K562 (cell line): Measurements from ENCODE around the gene GLMP. TPM values are rescaled to one million over a fixed set of nuclear protein-coding genes. Genes with fewer than 3 reads are reported as not detected.

ENCODE experiments used
- ATAC-seq: fragments of 200-7000 bp; cut with Tn5 transposase; 3 replicates; pipeline ENCODE4 v1.9.1; 2020; ENCODE audit warnings: moderate library complexity
- BruUV-seq: library from RNA; stranded (reverse); fragments of 400-500 nt; replicated peaks from 2 replicates; lab custom pipeline; 2021; lab: Mats Ljungman, UMichigan
- CTCF ChIA-PET: fragments of 300-600 bp; formaldehyde crosslinking; extraction: SDS; loops from one replicate; lab custom pipeline; 2021; ENCODE audit warnings: low intra/inter-chr PET ratio; lab: Yijun Ruan, JAX
- POLR2A ChIA-PET: fragments of 300-600, 350-650 bp; sonication (Branson Sonifier 250); formaldehyde crosslinking; extraction: SDS; loops from one replicate; lab custom pipeline; 2021; ENCODE audit warnings: antibody characterized with exemption, inconsistent platforms; lab: Yijun Ruan, JAX
- DNase-seq, 4 experiments: peaks; one replicate each; pipeline versions ENCODE4 v3.0.0 to v3.0.0-alpha.2; 2011 to 2018; ENCODE audit warnings: low spot score in 3 of 4, mixed read lengths in 3 of 4; ENCODE audit errors: extremely low read depth in 1 of 4
- FAIRE-seq: peaks from 2 replicates; lab custom pipeline; 2011; peaks lifted over from hg19 to GRCh38; lab: Jason Lieb, UNC
- H2AFZ ChIP-seq: 2 replicates; pipeline ENCODE4 v1.6.0; 2011; ENCODE audit warnings: low read depth, low read length, control low read depth, inconsistent platforms
- H3K27ac ChIP-seq: fragments of 200-600 bp; 3 replicates; pipeline ENCODE4 v1.8.0; 2011; ENCODE audit warnings: low read depth, mild to moderate bottlenecking, control low read depth, inconsistent platforms, low read length, moderate library complexity, mixed read lengths; ENCODE audit errors: extremely low read depth
- H3K27me3 ChIP-seq, 2 experiments: fragments of 300-600 bp in 1 of 2; 2 replicates in 1 of 2; 3 replicates in 1 of 2; pipeline versions ENCODE4 v1.6.0 to v1.8.0; 2011; ENCODE audit warnings: inconsistent platforms in 2 of 2, low read length in 2 of 2, mild to moderate bottlenecking in 1 of 2, mixed read lengths in 1 of 2, moderate library complexity in 1 of 2; ENCODE audit not compliant: control insufficient read depth in 2 of 2, insufficient read depth in 2 of 2
- H3K36me3 ChIP-seq: fragments of 300-600 bp; 3 replicates; pipeline ENCODE4 v1.8.0; 2011; ENCODE audit warnings: mild to moderate bottlenecking, low read length, inconsistent platforms; ENCODE audit not compliant: control insufficient read depth, insufficient read depth
- H3K4me1 ChIP-seq, 2 experiments: fragments of 200-600 bp in 1 of 2; replicated peaks in 1 of 2; 2 replicates in 1 of 2; 3 replicates in 1 of 2; pipeline versions ENCODE4 v1.5.1 to v1.8.0; 2011; ENCODE audit warnings: inconsistent platforms in 2 of 2, low read length in 2 of 2, mild to moderate bottlenecking in 1 of 2, mixed read lengths in 1 of 2, moderate library complexity in 1 of 2; ENCODE audit not compliant: control insufficient read depth in 2 of 2, insufficient read depth in 2 of 2
- H3K4me2 ChIP-seq: 2 replicates; pipeline ENCODE4 v1.6.1; 2011; ENCODE audit warnings: low read length, control low read depth, inconsistent platforms, mixed read lengths; ENCODE audit not compliant: insufficient read depth
- H3K4me3 ChIP-seq: fragments of 200-600 bp; sonication (generic), shearing (Covaris generic); 2 replicates; pipeline ENCODE4 v1.5.1; 2016; ENCODE audit warnings: control low read depth, inconsistent platforms
- H3K79me2 ChIP-seq: fragments of 200-600 bp; 3 replicates; pipeline ENCODE4 v1.8.0; 2011; ENCODE audit warnings: low read length, inconsistent platforms; ENCODE audit not compliant: control insufficient read depth, insufficient read depth
- H3K9ac ChIP-seq, 2 experiments: 2 replicates each; pipeline versions ENCODE4 v1.6.0 to v1.6.1; 2011; ENCODE audit warnings: low read depth in 2 of 2, low read length in 2 of 2, control low read depth in 1 of 2, inconsistent platforms in 1 of 2, mild to moderate bottlenecking in 1 of 2, mixed read lengths in 1 of 2; ENCODE audit not compliant: insufficient read depth in 1 of 2
- H3K9me1 ChIP-seq: one replicate; pipeline ENCODE4 v1.6.0; 2011; ENCODE audit warnings: inconsistent platforms, mild to moderate bottlenecking, low read length, moderate library complexity; ENCODE audit not compliant: control insufficient read depth, insufficient read depth
- H3K9me3 ChIP-seq: replicated peaks from 2 replicates; pipeline ENCODE4 v1.5.1; 2011; ENCODE audit warnings: low read depth, low read length, inconsistent platforms; ENCODE audit not compliant: control insufficient read depth, insufficient read depth
- H4K20me1 ChIP-seq: replicated peaks from 2 replicates; pipeline ENCODE4 v1.6.1; 2011; ENCODE audit warnings: low read length, inconsistent platforms, mixed read lengths; ENCODE audit not compliant: control insufficient read depth, insufficient read depth
- CBFA2T3 ChIP-seq: fragments of 450-650 bp; IDR thresholded peaks from 2 replicates; pipeline ENCODE4 v1.6.1; 2017
- CTBP1 ChIP-seq: fragments of 450-650 bp; IDR thresholded peaks from 2 replicates; pipeline ENCODE4 v1.6.1; 2016; ENCODE audit warnings: borderline replicate concordance
- ELF1 ChIP-seq: fragments of 200-800 bp; sonication (Bioruptor generic); IDR thresholded peaks from 2 replicates; pipeline ENCODE4 v1.6.1; 2016; ENCODE audit warnings: missing genetic modification characterization, missing compliant biosample characterization
- FOXP1 ChIP-seq: sonication (generic); formaldehyde crosslinking; IDR thresholded peaks from 2 replicates; pipeline ENCODE4 v1.8.0; 2022; ENCODE audit warnings: mild to moderate bottlenecking, missing genetic modification reagents
- POLR2A ChIP-seq: fragments of 450-650 bp; conservative IDR thresholded peaks from 2 replicates; pipeline ENCODE4 v1.6.1; 2016
- POLR2AphosphoS5 ChIP-seq: IDR thresholded peaks from 2 replicates; pipeline ENCODE4 v1.6.1; 2011; ENCODE audit warnings: mild to moderate bottlenecking, low read depth, low read length, moderate library complexity; ENCODE audit not compliant: control insufficient read depth, insufficient read depth
- POLR2G ChIP-seq: fragments of 200-400 bp; formaldehyde crosslinking; IDR thresholded peaks from 2 replicates; pipeline ENCODE4 v1.6.1; 2017; ENCODE audit warnings: low read depth, mild to moderate bottlenecking, antibody characterized with exemption, low read length, moderate library complexity
- TOE1 ChIP-seq, 2 experiments: fragments of 450-650 bp in 1 of 2; sonication (generic) in 1 of 2; formaldehyde crosslinking in 1 of 2; IDR thresholded peaks; 2 replicates each; pipeline versions ENCODE4 v1.7.1 to v1.8.0; 2016 to 2022; ENCODE audit warnings: borderline replicate concordance in 2 of 2, mild to moderate bottlenecking in 2 of 2, antibody characterized with exemption in 1 of 2, inconsistent platforms in 1 of 2, low read depth in 1 of 2, missing genetic modification reagents in 1 of 2, moderate library complexity in 1 of 2
- ZBTB33 ChIP-seq: sonication (generic); formaldehyde crosslinking; IDR thresholded peaks from 2 replicates; pipeline ENCODE4 v1.8.1; 2023; ENCODE audit warnings: mild to moderate bottlenecking, missing genetic modification reagents
- ZNF41 ChIP-seq: fragments of 250-450 bp; sonication (Bioruptor Pico); conservative IDR thresholded peaks from 2 replicates; pipeline ENCODE4 v1.4.0; 2020; ENCODE audit warnings: mild to moderate bottlenecking
- WGBS: fragments of 100-300 bp; shearing (Covaris generic); methylation state at CpG from one replicate; pipeline ENCODE4 v1.1.6; 2016; ENCODE audit warnings: low coverage, mixed read lengths; ENCODE audit not compliant: insufficient coverage; ENCODE audit errors: missing lambda C conversion rate; 5-methylcytosine and 5-hydroxymethylcytosine counted together
- in situ Hi-C: fragments of 300-500 bp; cut with MboI; formaldehyde crosslinking; loops from 4 replicates; pipeline ENCODE4 v1.15.0; 2018; ENCODE audit warnings: inconsistent platforms, mixed read lengths
- intact Hi-C: fragments of 100-400 bp; cut with micrococcal nuclease; formaldehyde crosslinking; loops from 2 replicates; pipeline ENCODE4 v1.14.2; 2022
- polyA plus RNA-seq, 8 experiments: library from polyadenylated mRNA; depleted of rRNA in 4 of 8; stranded (reverse) in 5 of 8; unstranded in 3 of 8; fragments of >200 nt; fragmentation: Nextera tagmentation in 2 of 8; fragmentation: Illumina TruSeq in 1 of 8; extraction: Ambion mirVana in 2 of 8; extraction: Trizol in 1 of 8; gene quantifications; 2 replicates each; pipeline versions ENCODE4 v1.2.1 to v1.2.3, GENCODE V29; 2011 to 2014; ENCODE audit warnings: inconsistent platforms in 1 of 8, missing spikeins in 1 of 8
- total RNA-seq, 7 experiments: library from RNA; depleted of rRNA in 6 of 7; stranded (reverse); fragments of >200 nt in 6 of 7; fragmentation: Illumina TruSeq in 2 of 7; extraction: Trizol in 2 of 7; gene quantifications; 2 replicates each; pipeline versions ENCODE4 v1.2.1 to v1.2.3, GENCODE V29; 2011 to 2021; ENCODE audit warnings: low replicate concordance in 1 of 7
- TF ChIP-seq, protein P1 (sequence below): fragments of 250-450 bp; sonication (Bioruptor Pico); IDR thresholded peaks from 2 replicates; pipeline ENCODE4 v1.9.0; 2021; ENCODE audit warnings: mild to moderate bottlenecking

GLMP gene
- total and polyA plus RNA-seq, 9 of the 15 experiments (the other 6 are each of a cell fraction or from before 2014, with no cell fraction given) = 8.3 to 28.2 (median 22.4) TPM

GRCh38 chr1:156246781-156247459 lies 48.6 kb downstream of the GLMP start:
- ATAC-seq = peak; percentile 18
- no peak for FAIRE-seq

More at GRCh38 chr1:156246781-156247459, 48.6 kb downstream of the GLMP start:
- no TSS peak for BruUV-seq
- DNase-seq = peak in 2 of 4 experiments; percentile 54 to 59
- ChIA-PET POLR2A (interaction anchor here (0.6 to 2.1 kb wide), 12 partner anchors 10 to 294 kb away, joined by 3 to 7 read pairs (median 4); partner anchors contain the start of genes PMF1 and SMG5), CTCF (no interaction called here)
- TF ChIP-seq, protein P1, sequence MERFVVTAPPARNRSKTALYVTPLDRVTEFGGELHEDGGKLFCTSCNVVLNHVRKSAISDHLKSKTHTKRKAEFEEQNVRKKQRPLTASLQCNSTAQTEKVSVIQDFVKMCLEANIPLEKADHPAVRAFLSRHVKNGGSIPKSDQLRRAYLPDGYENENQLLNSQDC (CRISPR knock-in tag) = no peak
- no peak for TF ChIP-seq FOXP1 (CRISPR knock-in tag)
- TF ChIP-seq TOE1 (IDR thresholded peaks at IDR 0.05; ENCODE audit: borderline replicate concordance) = no peak
- no peak for TF ChIP-seq TOE1 (CRISPR knock-in tag; IDR thresholded peaks at IDR 0.05; ENCODE audit: borderline replicate concordance, low read depth)
- TF ChIP-seq CBFA2T3 = no peak
- no peak for TF ChIP-seq ZNF41
- TF ChIP-seq POLR2A = peak; percentile 8
- peak; percentile 14; the same call in 1 of the 2 replicates for TF ChIP-seq CTBP1
- TF ChIP-seq ELF1 (tag) = no peak
- peak; percentile 73 for TF ChIP-seq POLR2G
- peak; percentile 4; the same call in 1 of the 2 replicates for TF ChIP-seq POLR2AphosphoS5
- TF ChIP-seq ZBTB33 (CRISPR knock-in tag) = 0 out of 2 replicates have a peak, but pooled peaks have one; percentile 12
- Histone ChIP-seq H4K20me1 (no peaks in the 10 kb centered on the region; the same call in 1 of the 2 replicates), H3K4me1 (peaks cover 0 to 53% of the 10 kb centered on the region in 2 experiments; a peak in 3 of 5 replicates), H3K4me2 (no peak overlapping the region), H3K79me2 (no peaks in the 10 kb centered on the region), H2AFZ (no peak overlapping the region), H3K27ac (no peak overlapping the region), H3K9ac (peak overlapping the region in 1 of 2 experiments; percentile 83; a peak in 2 of 4 replicates), H3K9me1 (peaks cover 3% of the 10 kb centered on the region), H3K36me3 (peaks cover 30% of the 10 kb centered on the region; the same call in 2 of the 3 replicates), H3K4me3 (no peak overlapping the region), H3K27me3 (no peaks in the 10 kb centered on the region), H3K9me3 (no peaks in the 10 kb centered on the region)
- in situ Hi-C loops (no loop called here), intact Hi-C loops (no loop called here)
- 45% methylated on average over 12 of the region's 16 CpGs for WGBS
